GM12872 (cell line): Measurements from ENCODE around the gene APBA3.

ENCODE experiments used
- CTCF ChIP-seq: IDR thresholded peaks from 3 replicates; pipeline ENCODE4 v1.5.1; 2011; ENCODE audit warnings: low read depth, mild to moderate bottlenecking, low read length, moderate library complexity; ENCODE audit not compliant: insufficient read depth

Gene APBA3

GRCh38 chr19:3805859-3806258 is 44.4 kb upstream of the APBA3 start:
- no peak for TF ChIP-seq CTCF

- no peak for TF ChIP-seq CTCF
These were observed 42.9 kb upstream of the APBA3 start for GRCh38 chr19:3804429-3804828.

GRCh38 chr19:3803986-3804385 is 42.5 kb upstream of the APBA3 start:
- TF ChIP-seq CTCF = no peak

- no peak for TF ChIP-seq CTCF
These were observed 41.8 kb upstream of the APBA3 start for GRCh38 chr19:3803114-3803888.

- no peak for TF ChIP-seq CTCF
These were observed 40.1 kb upstream of the APBA3 start for GRCh38 chr19:3801412-3802096.

- no peak for TF ChIP-seq CTCF
These were observed 39.5 kb upstream of the APBA3 start for GRCh38 chr19:3800996-3801395.

GRCh38 chr19:3798137-3798536 is 36.6 kb upstream of the APBA3 start:
- TF ChIP-seq CTCF = no peak
